Erythroblast (primary cell): ENCODE data around the gene ACTL6B.

Experiments
- GATA1 ChIP-seq: IDR thresholded peaks from 2 replicates; pipeline ENCODE4 v1.6.1; 2011; ENCODE audit warnings: low read depth, mild to moderate bottlenecking, control low read depth, low read length, moderate library complexity
- POLR2A ChIP-seq: IDR thresholded peaks from 2 replicates; pipeline ENCODE4 v1.6.1; 2011; ENCODE audit warnings: mild to moderate bottlenecking, low read length

DNA sequence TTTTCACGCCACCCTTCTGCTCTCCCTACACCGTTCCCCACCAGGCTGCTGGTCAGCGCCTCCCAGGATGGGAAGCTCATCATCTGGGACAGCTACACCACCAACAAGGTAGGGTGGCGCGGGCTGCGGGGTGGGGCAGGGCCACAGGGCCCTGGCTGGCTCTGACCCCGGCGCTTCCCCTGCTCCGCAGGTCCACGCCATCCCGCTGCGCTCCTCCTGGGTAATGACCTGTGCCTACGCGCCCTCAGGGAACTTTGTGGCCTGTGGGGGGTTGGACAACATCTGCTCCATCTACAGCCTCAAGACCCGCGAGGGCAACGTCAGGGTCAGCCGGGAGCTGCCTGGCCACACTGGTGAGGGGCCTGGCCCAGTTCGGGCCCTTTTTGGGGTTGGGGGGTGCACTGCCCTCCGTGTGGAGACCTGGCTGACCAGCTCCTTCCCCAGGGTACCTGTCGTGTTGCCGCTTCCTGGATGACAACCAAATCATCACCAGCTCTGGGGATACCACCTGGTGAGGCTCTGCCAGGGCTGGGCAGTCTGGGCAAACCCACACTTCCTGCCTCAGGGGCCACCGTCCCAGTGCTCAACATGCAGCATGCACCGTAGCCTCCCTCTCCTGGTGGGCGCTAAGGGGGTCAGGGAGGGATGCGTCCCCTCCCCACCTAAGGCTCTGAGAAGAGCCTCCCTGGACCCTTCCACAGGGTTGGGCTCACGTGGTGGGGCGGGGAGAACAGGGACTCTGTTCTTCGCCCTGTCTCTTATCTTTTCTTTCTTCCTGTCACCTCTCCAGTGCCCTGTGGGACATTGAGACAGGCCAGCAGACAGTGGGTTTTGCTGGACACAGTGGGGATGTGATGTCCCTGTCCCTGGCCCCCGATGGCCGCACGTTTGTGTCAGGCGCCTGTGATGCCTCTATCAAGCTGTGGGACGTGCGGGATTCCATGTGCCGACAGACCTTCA, 21.3 kb upstream of the ACTL6B start:
- TF ChIP-seq POLR2A (no peak), GATA1 (no peak)
